Measurements from ENCODE around the gene LRRC41. TPM values are rescaled to one million over a fixed set of nuclear protein-coding genes. Genes with fewer than 3 reads are reported as not detected.
"Not testable (repeated sequence)": the region's sequence is repeated elsewhere in the genome, so short reads cannot be mapped to it uniquely, and the experiment has no call there.

Gene LRRC41
- polyA plus RNA-seq, 6 donors from 2014 or later = 35.6 to 52.5 (median 46.0) TPM

GRCh38 chr1:46263146-46263545 lies 40.3 kb downstream of the LRRC41 start:
- DNase-seq = no peak
- H3K27ac Mint-ChIP-seq = peak overlapping the region in 1 of 6 donors; percentile 15
- no peak overlapping the region for H3K4me3 Mint-ChIP-seq
- no peak for ATAC-seq (ENCODE audit: low read depth in 2 of 2)
- H3K27me3 Mint-ChIP-seq = no peaks in the 10 kb centered on the region
- no peaks in the 10 kb centered on the region for H3K9me3 Mint-ChIP-seq
- peaks cover 0 to 6% of the 10 kb centered on the region in 2 donors for H3K36me3 Mint-ChIP-seq
- H3K4me1 Mint-ChIP-seq = no peaks in the 10 kb centered on the region

GRCh38 chr1:46262508-46262907 lies 40.9 kb downstream of the LRRC41 start:
- H3K27me3 Mint-ChIP-seq = no peaks in the 10 kb centered on the region
- no peaks in the 10 kb centered on the region for H3K9me3 Mint-ChIP-seq
- H3K4me3 Mint-ChIP-seq = no peak overlapping the region
- H3K27ac Mint-ChIP-seq = no peak overlapping the region
- ATAC-seq (ENCODE audit: low read depth in 2 of 2) (no peak), DNase-seq (no peak)
- no peaks in the 10 kb centered on the region for H3K4me1 Mint-ChIP-seq
- H3K36me3 Mint-ChIP-seq = peaks cover 0 to 6% of the 10 kb centered on the region in 2 donors

DNA sequence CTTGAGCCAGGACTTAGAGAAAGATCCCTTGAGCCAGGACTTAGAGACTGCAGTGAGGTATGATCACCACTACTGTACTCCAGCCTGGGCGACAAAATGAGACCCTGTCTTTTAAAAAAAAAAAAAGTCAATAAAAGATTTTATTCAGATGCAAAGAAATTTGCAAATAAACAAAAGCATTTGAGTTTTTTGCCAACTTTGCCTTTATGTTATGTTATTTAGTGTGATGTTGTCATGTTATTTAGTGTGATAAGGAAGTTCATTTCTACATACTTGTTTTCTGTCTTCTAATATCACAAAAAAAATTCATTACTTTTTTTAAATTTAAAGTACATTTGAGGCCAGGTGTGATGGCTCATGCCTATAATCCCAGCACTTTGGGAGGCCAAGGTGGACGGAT lies 46.9 kb downstream of the LRRC41 start:
- no peak for DNase-seq
- H3K4me3 Mint-ChIP-seq = no peak overlapping the region
- no peaks in the 10 kb centered on the region for H3K27me3 Mint-ChIP-seq
- ATAC-seq (ENCODE audit: low read depth in 2 of 2) = no peak
- H3K36me3 Mint-ChIP-seq = peaks cover 0 to 4% of the 10 kb centered on the region in 2 donors
- no peak overlapping the region for H3K27ac Mint-ChIP-seq
- no peaks in the 10 kb centered on the region for H3K4me1 Mint-ChIP-seq
- no peaks in the 10 kb centered on the region for H3K9me3 Mint-ChIP-seq

DNA sequence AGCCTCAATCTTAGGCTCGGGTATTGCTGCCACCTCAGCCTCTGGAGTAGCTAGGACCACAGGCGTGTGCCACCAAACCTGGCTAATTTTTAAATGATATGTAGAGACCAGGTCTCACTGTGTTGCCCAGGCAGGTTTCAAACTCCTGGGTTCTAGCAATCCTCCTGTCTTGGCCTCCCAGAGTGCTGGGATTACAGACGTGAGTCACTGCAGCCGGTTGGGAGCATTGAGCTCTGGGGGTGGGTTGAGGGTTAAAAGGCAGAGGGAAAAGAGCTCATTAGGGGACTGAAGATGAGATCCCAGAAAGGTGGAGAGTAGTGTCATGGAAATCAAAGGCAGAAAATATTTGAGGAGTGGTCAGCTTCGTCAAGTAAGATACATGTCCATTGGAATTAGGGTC lies 48.7 kb downstream of the LRRC41 start:
- Mint-ChIP-seq H3K27ac (no peak overlapping the region), H3K4me3 (no peak overlapping the region), H3K36me3 (no peaks in the 10 kb centered on the region), H3K4me1 (no peaks in the 10 kb centered on the region), H3K27me3 (no peaks in the 10 kb centered on the region), H3K9me3 (no peaks in the 10 kb centered on the region)
- no peak for DNase-seq
- no peak for ATAC-seq (ENCODE audit: low read depth in 2 of 2)

DNA sequence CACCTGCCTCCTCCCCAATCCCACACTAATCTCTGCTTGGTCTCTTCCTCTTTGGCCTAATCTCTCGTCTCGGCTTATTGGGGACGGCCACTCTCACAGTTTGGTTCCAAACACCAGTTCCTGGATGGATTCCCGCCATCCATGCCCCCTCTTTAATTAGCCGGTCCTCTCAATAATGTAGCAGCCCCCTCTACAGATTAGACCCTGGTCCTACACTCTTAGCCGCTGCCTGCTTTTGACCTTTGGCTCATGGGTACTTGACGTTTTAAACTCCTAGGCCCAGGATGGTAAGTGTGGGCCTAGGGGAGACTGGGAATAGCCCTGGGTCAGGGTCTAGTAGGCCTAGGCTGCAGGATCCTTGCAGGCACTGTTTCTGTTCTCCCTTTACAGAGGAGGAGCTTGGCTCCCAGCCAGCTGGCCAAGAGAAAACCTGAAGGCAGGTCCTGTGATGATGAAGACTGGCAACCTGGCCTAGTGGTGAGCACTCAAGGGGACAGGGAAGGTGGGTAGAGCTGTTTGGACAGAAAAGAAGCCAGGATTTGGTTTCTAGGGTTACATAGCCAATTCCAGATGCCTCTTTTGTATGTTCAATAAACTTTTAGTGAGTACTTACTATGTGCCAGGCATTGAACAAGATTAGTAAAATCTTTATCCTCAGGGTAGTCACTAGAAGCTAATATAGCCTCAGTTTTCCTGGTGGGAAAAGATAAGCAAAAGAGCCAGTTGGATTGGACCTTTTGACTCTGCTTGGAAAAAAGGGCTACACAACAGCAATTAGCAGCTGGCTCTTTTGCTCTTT lies 55.1 kb downstream of the LRRC41 start:
- Mint-ChIP-seq H3K36me3 (no peaks in the 10 kb centered on the region), H3K27me3 (no peaks in the 10 kb centered on the region), H3K4me1 (peaks cover 21 to 25% (median 22%) of the 10 kb centered on the region in 3 donors), H3K4me3 (peak overlapping the region; percentile 76 to 97 (median 94)), H3K9me3 (no peaks in the 10 kb centered on the region), H3K27ac (peak overlapping the region in 5 of 6 donors; percentile 49 to 72 (median 68))
- DNase-seq = no peak
- no peak for ATAC-seq (ENCODE audit: low read depth in 2 of 2)

DNA sequence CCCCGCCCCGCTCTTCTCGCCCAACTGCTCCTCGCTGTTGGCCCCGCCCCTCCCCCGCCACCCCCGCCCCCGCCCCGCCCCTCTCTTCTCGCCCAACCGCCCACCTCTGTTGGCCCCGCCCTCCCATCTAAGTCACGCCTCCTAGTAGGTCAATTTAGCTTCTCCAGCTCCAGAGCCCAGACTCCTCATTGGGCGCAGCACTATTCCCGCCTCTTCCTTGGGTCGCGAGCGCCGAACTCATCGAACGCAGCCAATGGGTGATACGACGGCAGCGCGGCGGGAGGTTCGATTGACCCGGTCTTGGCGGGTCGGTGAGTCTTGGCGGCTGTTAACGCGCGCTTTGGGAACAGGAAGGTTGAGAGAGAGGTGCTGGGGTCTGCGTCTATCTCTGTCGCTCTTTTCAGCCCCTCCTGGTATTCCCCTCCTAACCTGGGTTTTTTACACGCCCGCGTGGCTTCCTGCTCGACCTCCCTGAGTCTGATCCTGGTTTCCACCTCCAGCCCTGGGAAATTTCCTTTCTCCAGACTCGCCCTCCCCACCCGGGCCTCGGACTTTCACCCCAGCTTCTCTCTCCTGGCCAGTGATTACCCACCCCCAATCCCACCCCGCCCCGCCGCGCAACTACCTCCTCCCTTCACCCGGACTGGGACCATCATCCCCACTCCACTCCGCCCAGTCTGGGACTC lies 55.8 kb downstream of the LRRC41 start, which contains the start of gene RAD54L:
TSS of gene RAD54L (plus strand) at position 328 of the 686 bp plus-strand sequence. CDS start 643 bp downstream, outside the sequence.
- peak within 1 kb of the TSS; percentile 76 to 97 (median 94) for H3K4me3 Mint-ChIP-seq
- no peaks in the 10 kb centered on the region for H3K36me3 Mint-ChIP-seq
- no peaks in the 10 kb centered on the region for H3K27me3 Mint-ChIP-seq
- H3K9me3 Mint-ChIP-seq = no peaks in the 10 kb centered on the region
- DNase-seq = peak; percentile 93
- peaks cover 21 to 25% (median 22%) of the 10 kb centered on the region in 3 donors for H3K4me1 Mint-ChIP-seq
- peak; percentile 89 to 92 for ATAC-seq (ENCODE audit: low read depth in 2 of 2)
- peak within 1 kb of the TSS; percentile 72 to 96 (median 92) for H3K27ac Mint-ChIP-seq

- H3K27me3 Mint-ChIP-seq = no peaks in the 10 kb centered on the region
- H3K4me1 Mint-ChIP-seq = peaks cover 21 to 25% (median 22%) of the 10 kb centered on the region in 3 donors
- H3K36me3 Mint-ChIP-seq = no peaks in the 10 kb centered on the region
- peak overlapping the region; percentile 76 to 97 (median 93) for H3K4me3 Mint-ChIP-seq
- DNase-seq (no peak), ATAC-seq (ENCODE audit: low read depth in 2 of 2) (peak; percentile 32 to 60)
- peak overlapping the region; percentile 44 to 96 (median 82) for H3K27ac Mint-ChIP-seq
- H3K9me3 Mint-ChIP-seq = no peaks in the 10 kb centered on the region
Observed at GRCh38 chr1:46246548-46247435, 56.6 kb downstream of the LRRC41 start.

- H3K9me3 Mint-ChIP-seq; ATAC-seq (ENCODE audit: low read depth in 2 of 2); H3K27me3 Mint-ChIP-seq; H3K36me3 Mint-ChIP-seq; H3K27ac Mint-ChIP-seq; DNase-seq: not testable (repeated sequence)
- Mint-ChIP-seq H3K4me3 (peak overlapping the region in 3 of 8 donors; percentile 29 to 95 (median 78)), H3K4me1 (peaks cover 21 to 25% (median 22%) of the 10 kb centered on the region in 3 donors)
Observed at GRCh38 chr1:46246136-46246535, 57.3 kb downstream of the LRRC41 start.

GRCh38 chr1:46244656-46245371 lies 58.6 kb downstream of the LRRC41 start:
- no peaks in the 10 kb centered on the region for H3K36me3 Mint-ChIP-seq
- peak; percentile 16 for DNase-seq
- no peak for ATAC-seq (ENCODE audit: low read depth in 2 of 2)
- H3K4me1 Mint-ChIP-seq = peaks cover 21 to 25% (median 22%) of the 10 kb centered on the region in 3 donors
- peaks cover 0 to under 1% (median 0%) of the 10 kb centered on the region in 7 donors for H3K9me3 Mint-ChIP-seq
- H3K4me3 Mint-ChIP-seq = peak overlapping the region in 1 of 8 donors; percentile 51
- H3K27ac Mint-ChIP-seq = peak overlapping the region in 1 of 6 donors; percentile 76
- no peaks in the 10 kb centered on the region for H3K27me3 Mint-ChIP-seq

- not testable (repeated sequence) for H3K9me3 Mint-ChIP-seq; ATAC-seq (ENCODE audit: low read depth in 2 of 2); H3K27ac Mint-ChIP-seq; DNase-seq; H3K27me3 Mint-ChIP-seq; H3K36me3 Mint-ChIP-seq; H3K4me3 Mint-ChIP-seq
- peaks cover 21 to 22% (median 21%) of the 10 kb centered on the region in 3 donors for H3K4me1 Mint-ChIP-seq
Observed at GRCh38 chr1:46243831-46244230, 59.6 kb downstream of the LRRC41 start.

DNA sequence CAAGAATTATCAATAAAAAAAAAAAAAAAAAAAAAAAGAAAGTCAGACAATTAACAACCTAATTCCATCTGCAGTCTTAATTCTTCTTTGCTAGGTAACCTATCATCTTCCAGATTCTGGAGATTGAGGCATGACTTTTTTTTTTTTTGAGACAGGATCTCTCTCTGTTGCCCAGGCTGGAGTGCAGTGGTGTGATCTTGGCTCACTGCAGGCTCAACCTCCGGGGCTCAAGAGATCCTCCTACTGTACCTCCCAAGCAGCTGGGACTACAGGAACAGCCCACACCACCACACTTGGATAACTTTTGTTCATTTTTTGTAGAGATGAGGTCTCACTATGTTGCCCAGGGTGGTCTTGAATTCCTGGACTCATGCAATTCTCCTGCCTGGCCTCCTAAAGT lies 60.5 kb downstream of the LRRC41 start:
- H3K27me3 Mint-ChIP-seq = no peaks in the 10 kb centered on the region
- no peaks in the 10 kb centered on the region for H3K36me3 Mint-ChIP-seq
- no peak overlapping the region for H3K4me3 Mint-ChIP-seq
- ATAC-seq (ENCODE audit: low read depth in 2 of 2) = no peak
- H3K27ac Mint-ChIP-seq = no peak overlapping the region
- peaks cover 0 to 13% (median 7%) of the 10 kb centered on the region in 7 donors for H3K9me3 Mint-ChIP-seq
- peaks cover 14 to 18% (median 16%) of the 10 kb centered on the region in 3 donors for H3K4me1 Mint-ChIP-seq
- DNase-seq = no peak

GRCh38 chr1:46241733-46242132 lies 61.7 kb downstream of the LRRC41 start:
- not testable (repeated sequence) for ATAC-seq (ENCODE audit: low read depth in 2 of 2); H3K27me3 Mint-ChIP-seq; H3K4me3 Mint-ChIP-seq; H3K27ac Mint-ChIP-seq; H3K36me3 Mint-ChIP-seq; H3K4me1 Mint-ChIP-seq; DNase-seq
- H3K9me3 Mint-ChIP-seq = peaks cover 0 to 18% (median 12%) of the 10 kb centered on the region in 7 donors

Measured in naive B cell (primary cell).